ENCODE results near the gene RCOR2. TPM values are rescaled to one million over a fixed set of nuclear protein-coding genes. Genes with fewer than 3 reads are reported as not detected.
A peak's percentile ranks its signal among the peaks of the same experiment; 100 is the strongest.

RCOR2 gene
- total RNA-seq, 4 donors from 2014 or later: 0.16 to 0.74 (median 0.58) TPM; not detected in 1

DNA sequence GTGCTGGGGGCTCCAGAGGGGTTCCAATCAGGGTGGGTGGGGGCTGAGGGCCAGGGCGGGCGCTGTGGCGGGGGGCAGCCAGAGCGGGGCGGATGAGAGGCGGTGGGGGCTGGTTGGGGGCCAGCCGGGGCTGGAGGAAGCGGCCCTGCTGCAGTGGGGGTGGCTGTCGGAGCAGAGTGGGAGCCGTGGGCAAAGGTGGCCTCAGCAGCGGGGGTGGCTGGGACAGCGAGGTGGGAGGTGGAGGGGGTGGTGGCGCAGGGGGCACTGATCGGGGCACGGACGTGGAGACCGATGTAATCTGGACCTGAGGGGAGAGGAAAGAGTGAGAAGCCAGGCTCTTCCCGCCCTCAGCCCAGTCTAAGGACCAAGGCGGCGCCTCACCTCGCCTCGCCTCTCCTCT is 5.1 kb downstream of the RCOR2 start:
- Histone ChIP-seq H3K4me3 (no peak overlapping the region), H3K9me3 (no peaks in the 10 kb centered on the region), H3K27me3 (no peaks in the 10 kb centered on the region), H3K4me1 (peaks cover 0 to 62% (median 23%) of the 10 kb centered on the region in 3 donors), H3K27ac (no peak overlapping the region), H3K36me3 (peaks cover 0 to 43% of the 10 kb centered on the region in 2 donors)
- WGBS, 2 donors (ENCODE audit: low coverage in 1 of 2): 83% methylated on average over 6 of the region's 22 CpGs; no CpG with 5 or more reads in 1 of the 2 donors
- no peak for ATAC-seq
- TF ChIP-seq EP300 (IDR thresholded peaks at IDR 0.05): no peak
- TF ChIP-seq, protein P1, sequence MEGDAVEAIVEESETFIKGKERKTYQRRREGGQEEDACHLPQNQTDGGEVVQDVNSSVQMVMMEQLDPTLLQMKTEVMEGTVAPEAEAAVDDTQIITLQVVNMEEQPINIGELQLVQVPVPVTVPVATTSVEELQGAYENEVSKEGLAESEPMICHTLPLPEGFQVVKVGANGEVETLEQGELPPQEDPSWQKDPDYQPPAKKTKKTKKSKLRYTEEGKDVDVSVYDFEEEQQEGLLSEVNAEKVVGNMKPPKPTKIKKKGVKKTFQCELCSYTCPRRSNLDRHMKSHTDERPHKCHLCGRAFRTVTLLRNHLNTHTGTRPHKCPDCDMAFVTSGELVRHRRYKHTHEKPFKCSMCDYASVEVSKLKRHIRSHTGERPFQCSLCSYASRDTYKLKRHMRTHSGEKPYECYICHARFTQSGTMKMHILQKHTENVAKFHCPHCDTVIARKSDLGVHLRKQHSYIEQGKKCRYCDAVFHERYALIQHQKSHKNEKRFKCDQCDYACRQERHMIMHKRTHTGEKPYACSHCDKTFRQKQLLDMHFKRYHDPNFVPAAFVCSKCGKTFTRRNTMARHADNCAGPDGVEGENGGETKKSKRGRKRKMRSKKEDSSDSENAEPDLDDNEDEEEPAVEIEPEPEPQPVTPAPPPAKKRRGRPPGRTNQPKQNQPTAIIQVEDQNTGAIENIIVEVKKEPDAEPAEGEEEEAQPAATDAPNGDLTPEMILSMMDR (IDR thresholded peaks at IDR 0.05): no peak
- TF ChIP-seq POLR2A (IDR thresholded peaks at IDR 0.05): no peak
- TF ChIP-seq POLR2AphosphoS5 (IDR thresholded peaks at IDR 0.05): no peak

DNA sequence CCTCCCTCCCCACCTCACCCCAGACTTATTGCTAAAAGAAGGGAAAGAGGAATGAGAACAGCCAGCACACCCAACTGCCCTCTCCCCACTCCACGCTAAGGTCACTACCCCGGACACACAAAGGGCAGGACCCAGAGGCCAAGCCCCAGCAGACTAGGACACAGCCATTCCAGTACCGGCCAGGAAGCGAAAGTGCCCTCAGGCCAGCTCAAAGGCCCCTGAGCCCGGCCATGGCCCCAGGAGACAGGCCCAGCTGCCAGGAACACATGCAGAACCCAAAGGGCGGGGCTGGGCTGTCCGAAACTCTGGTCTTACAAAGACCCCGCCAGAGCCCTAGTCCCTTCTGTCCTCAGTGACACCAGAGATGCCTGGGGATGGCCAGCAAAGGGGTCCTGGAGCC is 5.5 kb downstream of the RCOR2 start:
- no peak overlapping the region for H3K27ac ChIP-seq

DNA sequence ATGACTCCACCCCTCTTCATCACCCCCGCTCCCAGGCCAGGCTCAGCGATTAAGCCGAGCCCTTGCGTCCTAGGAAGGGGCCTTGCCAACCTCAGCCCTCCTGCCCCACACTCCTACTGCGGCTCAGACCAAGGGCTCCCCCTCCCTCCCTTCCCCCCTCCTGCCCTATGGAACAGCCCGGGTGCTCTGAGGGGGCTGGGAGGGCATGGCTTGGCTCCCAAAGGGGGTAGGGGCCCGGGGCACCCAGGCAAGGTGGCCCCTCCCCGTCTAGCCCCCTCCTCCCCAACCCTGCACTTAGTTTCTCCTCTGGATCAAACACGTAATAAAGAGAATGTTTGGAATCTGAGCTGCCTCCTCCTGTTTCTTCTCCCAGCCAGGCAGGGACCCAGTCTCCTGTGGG is 6.3 kb downstream of the RCOR2 start:
- H3K27me3 ChIP-seq: no peaks in the 10 kb centered on the region
- WGBS, 2 donors (ENCODE audit: low coverage in 1 of 2): no CpG with 5 or more reads among the region's 9 CpGs
- H3K27ac ChIP-seq: peak overlapping the region in 1 of 4 donors; percentile 31
- no peak for ATAC-seq
- peaks cover 0 to 52% (median 13%) of the 10 kb centered on the region in 3 donors for H3K4me1 ChIP-seq
- peaks cover 0 to 55% of the 10 kb centered on the region in 2 donors for H3K36me3 ChIP-seq
- no peak overlapping the region for H3K4me3 ChIP-seq
- no peaks in the 10 kb centered on the region for H3K9me3 ChIP-seq
- TF ChIP-seq POLR2AphosphoS5 (IDR thresholded peaks at IDR 0.05): no peak

More for the DNA sequence above, 5.5 kb downstream of the RCOR2 start:
- TF ChIP-seq, protein P1 (IDR thresholded peaks at IDR 0.05): no peak
- TF ChIP-seq POLR2AphosphoS5 (IDR thresholded peaks at IDR 0.05) (no peak), EP300 (IDR thresholded peaks at IDR 0.05) (no peak), POLR2A (IDR thresholded peaks at IDR 0.05) (no peak)
- no peak for ATAC-seq
- H3K9me3 ChIP-seq: no peaks in the 10 kb centered on the region
- peaks cover 0 to 48% of the 10 kb centered on the region in 2 donors for H3K36me3 ChIP-seq
- WGBS, 2 donors (ENCODE audit: low coverage in 1 of 2): no CpG with 5 or more reads among the region's 8 CpGs
- H3K4me1 ChIP-seq: peaks cover 0 to 60% (median 21%) of the 10 kb centered on the region in 3 donors
- no peaks in the 10 kb centered on the region for H3K27me3 ChIP-seq
- no peak overlapping the region for H3K4me3 ChIP-seq

DNA sequence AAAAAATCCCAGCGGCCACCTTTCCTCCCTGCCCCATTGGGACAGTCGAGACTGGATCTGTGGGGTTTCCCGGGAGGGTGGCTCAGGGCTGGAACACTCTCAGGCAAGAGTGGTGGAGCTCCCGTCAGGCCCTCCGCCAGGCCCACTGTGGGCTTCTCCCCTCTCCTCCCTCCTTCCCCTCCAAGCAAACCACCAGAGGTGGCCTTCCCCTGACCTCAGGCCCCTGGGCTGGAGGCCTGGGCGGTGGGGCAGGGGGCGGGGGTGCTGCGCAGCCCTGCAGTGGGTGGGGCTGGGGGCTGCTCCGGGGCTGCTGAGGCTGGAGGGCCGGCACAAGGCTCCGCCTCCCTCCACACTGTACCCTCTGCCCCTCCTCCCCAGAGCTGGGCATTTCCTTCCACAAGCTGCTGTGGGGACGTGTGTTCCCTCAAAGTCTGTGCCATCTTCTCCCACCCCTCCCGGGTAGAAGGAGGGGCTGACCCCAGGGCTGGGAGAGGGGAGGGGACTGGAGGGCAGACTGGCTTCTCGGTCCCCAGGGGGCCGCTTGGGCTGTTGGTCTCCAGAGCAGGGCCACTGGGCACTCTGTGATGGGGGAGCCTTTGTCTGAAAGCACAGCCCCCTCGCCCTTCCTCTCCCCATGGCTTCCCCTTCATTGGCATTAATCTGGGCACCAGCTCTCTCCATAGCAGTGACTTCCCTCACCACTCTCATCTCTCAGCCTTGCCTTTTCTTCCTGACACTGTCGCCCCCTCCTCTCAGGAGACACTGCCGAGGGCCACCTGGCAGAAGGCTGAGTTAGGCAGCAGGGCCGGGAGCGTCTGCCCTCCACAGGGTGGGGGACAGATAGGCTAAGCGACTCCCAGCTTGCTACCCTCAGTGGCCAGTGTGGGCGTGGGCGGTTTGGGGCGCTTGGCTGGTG is 7.1 kb downstream of the RCOR2 start:
- Histone ChIP-seq H3K27me3 (no peaks in the 10 kb centered on the region), H3K36me3 (peaks cover 0 to 64% of the 10 kb centered on the region in 2 donors), H3K9me3 (no peaks in the 10 kb centered on the region), H3K4me1 (peaks cover 0 to 54% (median 12%) of the 10 kb centered on the region in 3 donors), H3K27ac (peak overlapping the region in 2 of 4 donors; percentile 11 to 31), H3K4me3 (no peak overlapping the region)
- no peak for ATAC-seq
- no peak for TF ChIP-seq POLR2A (IDR thresholded peaks at IDR 0.05)
- TF ChIP-seq POLR2AphosphoS5 (IDR thresholded peaks at IDR 0.05): no peak
- TF ChIP-seq, protein P1 (IDR thresholded peaks at IDR 0.05): no peak
- no peak for TF ChIP-seq EP300 (IDR thresholded peaks at IDR 0.05)
- WGBS, 2 donors (ENCODE audit: low coverage in 1 of 2): 56% methylated on average over 3 of the region's 24 CpGs; no CpG with 5 or more reads in 1 of the 2 donors

DNA sequence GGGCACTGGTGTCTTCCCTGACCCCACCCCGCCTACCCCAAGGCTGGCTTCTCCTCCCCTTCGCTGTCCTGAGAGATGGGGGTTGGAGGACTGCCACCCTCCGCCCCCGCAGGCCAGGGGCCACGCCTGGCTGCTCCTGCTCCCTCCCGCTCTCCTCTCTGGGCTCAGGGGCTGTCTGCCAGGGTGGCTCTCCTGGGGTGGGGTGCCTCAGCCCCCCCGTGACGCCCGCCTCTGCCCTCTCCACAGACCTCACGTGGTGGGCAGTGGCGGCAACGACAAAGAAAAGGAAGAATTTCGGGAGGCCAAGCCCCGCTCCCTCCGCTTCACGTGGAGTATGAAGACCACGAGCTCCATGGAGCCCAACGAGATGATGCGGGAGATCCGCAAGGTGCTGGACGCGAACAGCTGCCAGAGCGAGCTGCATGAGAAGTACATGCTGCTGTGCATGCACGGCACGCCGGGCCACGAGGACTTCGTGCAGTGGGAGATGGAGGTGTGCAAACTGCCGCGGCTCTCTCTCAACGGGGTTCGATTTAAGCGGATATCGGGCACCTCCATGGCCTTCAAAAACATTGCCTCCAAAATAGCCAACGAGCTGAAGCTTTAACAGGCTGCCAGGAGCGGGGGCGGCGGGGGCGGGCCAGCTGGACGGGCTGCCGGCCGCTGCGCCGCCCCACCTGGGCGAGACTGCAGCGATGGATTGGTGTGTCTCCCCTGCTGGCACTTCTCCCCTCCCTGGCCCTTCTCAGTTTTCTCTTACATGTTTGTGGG is 8.1 kb downstream of the RCOR2 start:
- Histone ChIP-seq H3K27me3 (no peaks in the 10 kb centered on the region), H3K9me3 (no peaks in the 10 kb centered on the region), H3K36me3 (peaks cover 0 to 74% of the 10 kb centered on the region in 2 donors), H3K27ac (peak overlapping the region in 1 of 4 donors; percentile 10), H3K4me3 (no peak overlapping the region), H3K4me1 (peaks cover 0 to 57% (median 12%) of the 10 kb centered on the region in 3 donors)
- WGBS, 2 donors (ENCODE audit: low coverage in 1 of 2): 60 to 74% methylated on average over 1 to 7 of the region's 46 CpGs
- TF ChIP-seq POLR2AphosphoS5 (IDR thresholded peaks at IDR 0.05): peak; percentile 10
- TF ChIP-seq EP300 (IDR thresholded peaks at IDR 0.05): no peak
- peak; percentile 33 for ATAC-seq

Data from gastroesophageal sphincter (tissue), 4 donors.